KMS-11 (cell line): ENCODE data around the gene CBLL2.

Source experiments
- H2AFZ ChIP-seq: fragments of 200-600 bp; sonication (generic); 2 replicates; pipeline ENCODE4 v1.6.1; 2016; ENCODE audit warnings: antibody characterized with exemption, mixed run types, low read depth
- H3K27ac ChIP-seq: fragments of 200-600 bp; sonication (generic); 2 replicates; pipeline ENCODE4 v1.6.1; 2016; ENCODE audit warnings: mild to moderate bottlenecking, mixed run types
- H3K27me3 ChIP-seq: fragments of 200-600 bp; sonication (generic); 2 replicates; pipeline ENCODE4 v1.6.1; 2017; ENCODE audit warnings: mild to moderate bottlenecking, low read depth, mixed run types, moderate library complexity; ENCODE audit not compliant: insufficient read depth
- H3K36me3 ChIP-seq: fragments of 200-600 bp; sonication (generic); 2 replicates; pipeline ENCODE4 v1.6.1; 2017; ENCODE audit warnings: mild to moderate bottlenecking, mixed run types; ENCODE audit not compliant: insufficient read depth
- H3K4me1 ChIP-seq: fragments of 200-600 bp; sonication (generic); 2 replicates; pipeline ENCODE4 v1.6.1; 2016; ENCODE audit warnings: mild to moderate bottlenecking, low read depth, mixed run types; ENCODE audit not compliant: poor library complexity, severe bottlenecking
- H3K4me2 ChIP-seq: fragments of 200-600 bp; sonication (generic); 2 replicates; pipeline ENCODE4 v1.7.0; 2016; ENCODE audit warnings: mild to moderate bottlenecking, mixed run types
- H3K4me3 ChIP-seq: fragments of 200-600 bp; sonication (generic); IDR thresholded peaks from 2 replicates; pipeline ENCODE4 v1.6.1; 2017; ENCODE audit warnings: low read depth, low read length, mixed read lengths; ENCODE audit not compliant: insufficient read depth
- H3K79me2 ChIP-seq: fragments of 200-600 bp; sonication (generic); 2 replicates; pipeline ENCODE4 v1.6.1; 2016; ENCODE audit warnings: low read depth, mixed run types; ENCODE audit not compliant: insufficient read depth
- H3K9ac ChIP-seq: fragments of 200-600 bp; sonication (generic); 2 replicates; pipeline ENCODE4 v1.6.1; 2016; ENCODE audit warnings: mild to moderate bottlenecking, mixed run types
- H4K20me1 ChIP-seq: fragments of 200-600 bp; sonication (generic); 2 replicates; pipeline ENCODE4 v1.6.1; 2016; ENCODE audit warnings: mild to moderate bottlenecking, mixed run types; ENCODE audit not compliant: insufficient read depth
- TF ChIP-seq, protein P1 (sequence below): fragments of 200-600 bp; sonication (generic); conservative IDR thresholded peaks from 2 replicates; pipeline ENCODE4 v1.6.1; 2017; ENCODE audit warnings: low read depth, mild to moderate bottlenecking, antibody characterized with exemption, low read length, moderate library complexity, mixed read lengths

CBLL2 gene, protein sequence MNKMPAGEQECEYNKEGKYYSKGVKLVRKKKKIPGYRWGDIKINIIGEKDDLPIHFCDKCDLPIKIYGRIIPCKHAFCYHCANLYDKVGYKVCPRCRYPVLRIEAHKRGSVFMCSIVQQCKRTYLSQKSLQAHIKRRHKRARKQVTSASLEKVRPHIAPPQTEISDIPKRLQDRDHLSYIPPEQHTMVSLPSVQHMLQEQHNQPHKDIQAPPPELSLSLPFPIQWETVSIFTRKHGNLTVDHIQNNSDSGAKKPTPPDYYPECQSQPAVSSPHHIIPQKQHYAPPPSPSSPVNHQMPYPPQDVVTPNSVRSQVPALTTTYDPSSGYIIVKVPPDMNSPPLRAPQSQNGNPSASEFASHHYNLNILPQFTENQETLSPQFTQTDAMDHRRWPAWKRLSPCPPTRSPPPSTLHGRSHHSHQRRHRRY

DNA sequence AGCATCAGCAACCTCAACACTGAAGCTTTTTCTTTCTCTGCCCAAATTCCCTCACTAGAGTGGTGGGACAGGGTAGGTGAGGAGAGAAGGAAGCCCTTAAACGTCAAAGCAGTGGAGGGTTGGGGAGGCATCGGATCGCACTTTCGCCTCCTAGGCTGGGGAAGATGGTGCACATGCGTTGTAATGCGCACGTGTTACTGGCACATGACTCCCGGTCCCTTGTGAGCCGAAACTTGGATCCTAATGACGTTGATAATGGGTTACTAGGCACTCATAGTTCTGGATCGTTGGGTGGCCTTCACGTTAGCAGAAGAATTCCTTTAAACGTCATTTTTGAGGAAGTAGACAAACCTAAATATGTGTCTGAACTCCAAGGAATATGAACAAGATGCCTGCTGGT is at the start of gene CBLL2:
TSS of gene CBLL2 (plus strand) at position 301 of the 400 bp plus-strand sequence. CDS start at position 380, 79 bp downstream.
- no peaks in the 10 kb centered on the region for H4K20me1 ChIP-seq
- no peak within 1 kb of the TSS for H3K9ac ChIP-seq
- no peaks in the 10 kb centered on the region for H3K79me2 ChIP-seq
- no peak within 1 kb of the TSS for H2AFZ ChIP-seq
- H3K4me1 ChIP-seq: no peaks in the 10 kb centered on the region
- no peak within 1 kb of the TSS for H3K4me3 ChIP-seq
- no peak within 1 kb of the TSS for H3K27ac ChIP-seq
- H3K27me3 ChIP-seq: no peaks in the 10 kb centered on the region
- no peaks in the 10 kb centered on the region for H3K36me3 ChIP-seq
- H3K4me2 ChIP-seq: no peak within 1 kb of the TSS
- TF ChIP-seq, protein P1, sequence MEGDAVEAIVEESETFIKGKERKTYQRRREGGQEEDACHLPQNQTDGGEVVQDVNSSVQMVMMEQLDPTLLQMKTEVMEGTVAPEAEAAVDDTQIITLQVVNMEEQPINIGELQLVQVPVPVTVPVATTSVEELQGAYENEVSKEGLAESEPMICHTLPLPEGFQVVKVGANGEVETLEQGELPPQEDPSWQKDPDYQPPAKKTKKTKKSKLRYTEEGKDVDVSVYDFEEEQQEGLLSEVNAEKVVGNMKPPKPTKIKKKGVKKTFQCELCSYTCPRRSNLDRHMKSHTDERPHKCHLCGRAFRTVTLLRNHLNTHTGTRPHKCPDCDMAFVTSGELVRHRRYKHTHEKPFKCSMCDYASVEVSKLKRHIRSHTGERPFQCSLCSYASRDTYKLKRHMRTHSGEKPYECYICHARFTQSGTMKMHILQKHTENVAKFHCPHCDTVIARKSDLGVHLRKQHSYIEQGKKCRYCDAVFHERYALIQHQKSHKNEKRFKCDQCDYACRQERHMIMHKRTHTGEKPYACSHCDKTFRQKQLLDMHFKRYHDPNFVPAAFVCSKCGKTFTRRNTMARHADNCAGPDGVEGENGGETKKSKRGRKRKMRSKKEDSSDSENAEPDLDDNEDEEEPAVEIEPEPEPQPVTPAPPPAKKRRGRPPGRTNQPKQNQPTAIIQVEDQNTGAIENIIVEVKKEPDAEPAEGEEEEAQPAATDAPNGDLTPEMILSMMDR: no peak

DNA sequence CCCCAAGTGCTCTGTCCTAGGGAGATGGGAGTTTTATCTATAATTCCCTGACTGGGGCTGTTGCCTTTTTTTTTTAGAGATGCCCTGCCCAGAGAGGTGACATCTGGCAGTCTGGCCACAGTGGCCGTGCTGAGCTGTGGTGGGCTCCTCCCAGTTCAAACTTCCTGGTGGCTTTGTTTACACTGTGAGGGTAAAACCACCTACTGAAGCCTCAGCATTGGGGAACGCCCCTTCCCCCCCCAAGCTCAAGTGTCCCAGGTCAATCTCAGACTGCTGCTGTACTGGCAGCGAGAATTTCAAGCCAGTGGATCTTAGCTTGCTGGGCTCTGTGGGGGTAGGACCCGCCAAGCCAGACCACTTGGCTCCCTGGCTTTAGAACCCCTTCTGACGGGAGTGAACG is 38.3 kb upstream of the CBLL2 start:
- H3K9ac ChIP-seq: no peak overlapping the region
- H3K36me3 ChIP-seq: no peaks in the 10 kb centered on the region
- no peak overlapping the region for H3K4me2 ChIP-seq
- H3K4me3 ChIP-seq: no peak overlapping the region
- no peaks in the 10 kb centered on the region for H3K4me1 ChIP-seq
- TF ChIP-seq, protein P1: no peak
- H3K79me2 ChIP-seq: no peaks in the 10 kb centered on the region
- H2AFZ ChIP-seq: no peak overlapping the region
- no peaks in the 10 kb centered on the region for H3K27me3 ChIP-seq
- H3K27ac ChIP-seq: no peak overlapping the region
- no peaks in the 10 kb centered on the region for H4K20me1 ChIP-seq

DNA sequence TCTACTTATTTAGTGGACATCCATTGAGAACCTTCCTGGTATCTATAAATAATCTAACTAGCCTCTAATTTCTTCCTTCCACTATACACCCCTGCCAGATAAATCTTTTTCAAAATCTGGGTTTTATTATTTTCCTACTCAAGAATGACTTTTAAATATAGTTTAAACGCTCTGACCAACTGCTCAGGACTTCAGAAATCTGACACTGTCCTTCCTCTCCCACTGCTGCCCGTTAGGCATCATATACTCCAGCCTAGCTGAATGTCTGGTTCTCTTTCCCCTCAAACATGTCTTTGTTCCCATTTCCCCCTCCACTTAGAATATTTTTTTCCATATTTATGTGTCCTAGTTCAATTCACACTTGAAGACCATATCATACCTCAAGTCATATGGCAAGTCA is 35.2 kb upstream of the CBLL2 start:
- H3K27me3 ChIP-seq: no peaks in the 10 kb centered on the region
- H3K27ac ChIP-seq: no peak overlapping the region
- H3K9ac ChIP-seq: no peak overlapping the region
- H3K4me1 ChIP-seq: no peaks in the 10 kb centered on the region
- no peaks in the 10 kb centered on the region for H4K20me1 ChIP-seq
- TF ChIP-seq, protein P1: no peak
- H2AFZ ChIP-seq: no peak overlapping the region
- H3K36me3 ChIP-seq: no peaks in the 10 kb centered on the region
- H3K4me2 ChIP-seq: no peak overlapping the region
- no peaks in the 10 kb centered on the region for H3K79me2 ChIP-seq
- no peak overlapping the region for H3K4me3 ChIP-seq

DNA sequence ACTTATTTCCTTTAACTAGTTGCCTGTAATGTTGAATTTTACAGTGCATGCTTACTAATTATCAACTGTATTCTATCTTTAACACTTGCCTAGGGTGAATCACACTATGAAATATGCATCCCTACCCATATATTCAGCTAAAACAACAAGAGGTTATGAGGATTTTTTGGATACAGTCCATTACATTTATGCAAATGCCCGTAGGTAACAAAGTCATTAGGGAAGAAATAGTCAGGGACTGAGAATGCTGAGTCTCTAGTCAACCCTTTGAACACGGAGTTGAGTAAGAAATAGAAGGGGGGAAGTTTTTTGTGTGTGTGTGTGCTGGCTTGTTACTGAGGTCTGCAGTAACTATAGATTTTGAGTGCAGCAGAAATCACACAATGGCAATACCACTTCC is 26.1 kb upstream of the CBLL2 start:
- H3K27me3 ChIP-seq: no peaks in the 10 kb centered on the region
- H3K4me1 ChIP-seq: no peaks in the 10 kb centered on the region
- no peaks in the 10 kb centered on the region for H4K20me1 ChIP-seq
- no peak overlapping the region for H3K4me3 ChIP-seq
- TF ChIP-seq, protein P1: no peak
- no peak overlapping the region for H3K27ac ChIP-seq
- no peak overlapping the region for H3K4me2 ChIP-seq
- no peaks in the 10 kb centered on the region for H3K79me2 ChIP-seq
- H3K9ac ChIP-seq: no peak overlapping the region
- no peak overlapping the region for H2AFZ ChIP-seq
- H3K36me3 ChIP-seq: no peaks in the 10 kb centered on the region
